ENCODE data around the gene PSMG3. TPM values are rescaled to one million over a fixed set of nuclear protein-coding genes. Genes with fewer than 3 reads are reported as not detected.
"Not testable (repeated sequence)": the region's sequence is repeated elsewhere in the genome, so short reads cannot be mapped to it uniquely, and the experiment has no call there.

The PSMG3 gene
- polyA plus RNA-seq, 1 donor (not counting 4 experiments of a cell fraction or from before 2014, with no cell fraction given): 49.6 TPM

DNA sequence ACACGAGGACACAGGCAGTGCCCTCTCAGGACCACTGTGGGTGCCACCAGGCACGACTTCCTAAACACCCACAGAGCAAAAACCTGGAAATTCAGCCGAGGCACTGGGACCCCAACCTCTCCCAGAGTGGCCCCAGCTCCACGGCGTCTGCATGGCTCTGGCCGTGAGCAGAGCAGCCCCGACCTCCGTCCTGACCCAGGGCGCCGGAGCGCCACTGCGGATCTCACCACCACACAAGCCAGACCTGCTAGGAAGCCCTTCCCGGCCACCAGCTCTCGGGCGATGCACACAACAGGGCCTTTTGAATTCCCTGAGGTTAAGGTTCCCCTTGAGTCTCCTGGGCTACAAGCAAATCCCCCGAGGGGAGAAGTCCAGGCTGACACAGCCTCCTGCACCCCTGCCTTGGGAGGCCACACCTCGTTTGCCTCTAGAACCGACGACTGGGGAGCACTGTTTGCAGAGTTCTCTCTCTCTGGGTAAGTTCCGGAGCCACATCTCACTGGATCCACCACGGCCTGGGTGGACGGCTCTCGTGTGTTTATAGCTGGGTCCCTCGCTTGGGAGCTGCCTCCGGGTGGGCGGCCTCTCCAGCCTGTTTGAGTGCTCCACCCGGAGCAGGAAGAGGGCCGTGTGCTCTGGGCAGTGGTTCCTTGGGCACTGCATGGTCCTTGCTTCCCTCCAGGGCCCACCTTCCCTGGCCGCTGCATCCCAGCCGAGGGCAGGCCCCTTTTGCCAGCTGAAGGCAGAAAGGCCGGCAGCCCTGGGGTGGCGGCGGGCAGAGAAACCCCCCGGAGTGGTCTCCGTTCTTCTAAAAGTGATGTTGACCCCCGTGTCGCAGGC lies 15.5 kb upstream of the PSMG3 start:
- H3K27me3 ChIP-seq (ENCODE audit: control insufficient read depth, extremely low read depth, insufficient read depth, low read length): peaks cover 30% of the 10 kb centered on the region
- H3K4me1 ChIP-seq (ENCODE audit: control insufficient read depth, extremely low read depth, insufficient read depth, low read length): no peaks in the 10 kb centered on the region
- H3K79me2 ChIP-seq (ENCODE audit: control insufficient read depth, insufficient read depth, low read length): no peaks in the 10 kb centered on the region
- H3K36me3 ChIP-seq (ENCODE audit: control insufficient read depth in 2 of 2, extremely low read depth in 1 of 2, insufficient read depth in 2 of 2, low read length in 2 of 2): no peaks in the 10 kb centered on the region
- H4K20me1 ChIP-seq (ENCODE audit: control insufficient read depth, extremely low read depth, insufficient read depth, low read length): peaks cover 2% of the 10 kb centered on the region
- FAIRE-seq (no peak), DNase-seq (ENCODE audit: low read depth, low spot score) (no peak)
- no peak overlapping the region for H3K9ac ChIP-seq (ENCODE audit: control insufficient read depth, extremely low read depth, insufficient read depth, low read length)
- no peak overlapping the region for H3K27ac ChIP-seq (ENCODE audit: control insufficient read depth, insufficient read depth, low read length)
- no peaks in the 10 kb centered on the region for H3K9me1 ChIP-seq (ENCODE audit: control insufficient read depth, extremely low read depth, insufficient read depth, low read length)
- no peak overlapping the region for H3K4me2 ChIP-seq (ENCODE audit: control insufficient read depth, extremely low read depth, insufficient read depth, low read depth, low read length)
- dilution Hi-C loops (cut with MboI; ENCODE audit: extremely low pct_ligation_motif_present, low sequenced_read_pairs): no loop called here
- no peak overlapping the region for H2AFZ ChIP-seq (ENCODE audit: control insufficient read depth, low read length)
- peaks cover 5% of the 10 kb centered on the region for H3K9me3 ChIP-seq (ENCODE audit: control insufficient read depth, low read depth, low read length)
- no peak overlapping the region for H3K4me3 ChIP-seq (ENCODE audit: control insufficient read depth in 2 of 3, extremely low read depth in 1 of 3, insufficient read depth in 2 of 3, low read depth in 1 of 3, low read length in 3 of 3)
- TF ChIP-seq, protein P1, sequence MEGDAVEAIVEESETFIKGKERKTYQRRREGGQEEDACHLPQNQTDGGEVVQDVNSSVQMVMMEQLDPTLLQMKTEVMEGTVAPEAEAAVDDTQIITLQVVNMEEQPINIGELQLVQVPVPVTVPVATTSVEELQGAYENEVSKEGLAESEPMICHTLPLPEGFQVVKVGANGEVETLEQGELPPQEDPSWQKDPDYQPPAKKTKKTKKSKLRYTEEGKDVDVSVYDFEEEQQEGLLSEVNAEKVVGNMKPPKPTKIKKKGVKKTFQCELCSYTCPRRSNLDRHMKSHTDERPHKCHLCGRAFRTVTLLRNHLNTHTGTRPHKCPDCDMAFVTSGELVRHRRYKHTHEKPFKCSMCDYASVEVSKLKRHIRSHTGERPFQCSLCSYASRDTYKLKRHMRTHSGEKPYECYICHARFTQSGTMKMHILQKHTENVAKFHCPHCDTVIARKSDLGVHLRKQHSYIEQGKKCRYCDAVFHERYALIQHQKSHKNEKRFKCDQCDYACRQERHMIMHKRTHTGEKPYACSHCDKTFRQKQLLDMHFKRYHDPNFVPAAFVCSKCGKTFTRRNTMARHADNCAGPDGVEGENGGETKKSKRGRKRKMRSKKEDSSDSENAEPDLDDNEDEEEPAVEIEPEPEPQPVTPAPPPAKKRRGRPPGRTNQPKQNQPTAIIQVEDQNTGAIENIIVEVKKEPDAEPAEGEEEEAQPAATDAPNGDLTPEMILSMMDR (optimal IDR thresholded peaks at IDR 0.05 in 1 of 3, IDR thresholded peaks at IDR 0.05 in 1 of 3, conservative IDR thresholded peaks at IDR 0.05 in 1 of 3; ENCODE audit: extremely low read depth in 1 of 3, insufficient read depth in 2 of 3, low read length in 3 of 3): no peak
- no peak for TF ChIP-seq EZH2 (IDR thresholded peaks at IDR 0.05; ENCODE audit: low read length)

DNA sequence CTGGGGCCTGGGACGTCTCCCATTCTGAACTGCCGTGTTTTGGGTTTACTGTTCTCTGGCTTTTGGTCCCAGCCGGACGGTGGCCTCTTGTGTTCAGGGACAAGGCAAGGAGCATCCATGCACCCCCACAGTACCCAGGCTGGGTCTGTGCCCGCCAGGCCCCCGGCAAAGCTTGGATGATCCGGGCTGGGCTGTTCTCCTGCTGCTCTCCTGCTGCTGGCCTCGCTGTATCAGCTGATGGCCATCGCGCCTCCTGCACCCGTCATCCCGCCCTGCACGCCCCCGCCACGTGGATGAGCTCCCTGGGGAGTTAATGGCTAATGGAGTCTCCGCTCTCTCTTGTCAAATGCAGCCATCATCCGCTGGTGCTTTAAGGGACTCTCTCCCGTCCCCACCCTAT lies 14.9 kb upstream of the PSMG3 start:
- H3K9me3 ChIP-seq (ENCODE audit: control insufficient read depth, low read depth, low read length): peaks cover 5% of the 10 kb centered on the region
- no peak overlapping the region for H3K4me2 ChIP-seq (ENCODE audit: control insufficient read depth, extremely low read depth, insufficient read depth, low read depth, low read length)
- dilution Hi-C loops (cut with MboI; ENCODE audit: extremely low pct_ligation_motif_present, low sequenced_read_pairs): no loop called here
- no peaks in the 10 kb centered on the region for H3K36me3 ChIP-seq (ENCODE audit: control insufficient read depth in 2 of 2, extremely low read depth in 1 of 2, insufficient read depth in 2 of 2, low read length in 2 of 2)
- DNase-seq (ENCODE audit: low read depth, low spot score) (no peak), FAIRE-seq (no peak)
- H3K9ac ChIP-seq (ENCODE audit: control insufficient read depth, extremely low read depth, insufficient read depth, low read length): no peak overlapping the region
- peaks cover 2% of the 10 kb centered on the region for H4K20me1 ChIP-seq (ENCODE audit: control insufficient read depth, extremely low read depth, insufficient read depth, low read length)
- peaks cover 30% of the 10 kb centered on the region for H3K27me3 ChIP-seq (ENCODE audit: control insufficient read depth, extremely low read depth, insufficient read depth, low read length)
- H3K9me1 ChIP-seq (ENCODE audit: control insufficient read depth, extremely low read depth, insufficient read depth, low read length): no peaks in the 10 kb centered on the region
- no peak overlapping the region for H3K4me3 ChIP-seq (ENCODE audit: control insufficient read depth in 2 of 3, extremely low read depth in 1 of 3, insufficient read depth in 2 of 3, low read depth in 1 of 3, low read length in 3 of 3)
- TF ChIP-seq, protein P1 (optimal IDR thresholded peaks at IDR 0.05 in 1 of 3, IDR thresholded peaks at IDR 0.05 in 1 of 3, conservative IDR thresholded peaks at IDR 0.05 in 1 of 3; ENCODE audit: extremely low read depth in 1 of 3, insufficient read depth in 2 of 3, low read length in 3 of 3): no peak
- no peak for TF ChIP-seq EZH2 (IDR thresholded peaks at IDR 0.05; ENCODE audit: low read length)
- no peaks in the 10 kb centered on the region for H3K4me1 ChIP-seq (ENCODE audit: control insufficient read depth, extremely low read depth, insufficient read depth, low read length)
- no peaks in the 10 kb centered on the region for H3K79me2 ChIP-seq (ENCODE audit: control insufficient read depth, insufficient read depth, low read length)
- H3K27ac ChIP-seq (ENCODE audit: control insufficient read depth, insufficient read depth, low read length): no peak overlapping the region
- H2AFZ ChIP-seq (ENCODE audit: control insufficient read depth, low read length): no peak overlapping the region

DNA sequence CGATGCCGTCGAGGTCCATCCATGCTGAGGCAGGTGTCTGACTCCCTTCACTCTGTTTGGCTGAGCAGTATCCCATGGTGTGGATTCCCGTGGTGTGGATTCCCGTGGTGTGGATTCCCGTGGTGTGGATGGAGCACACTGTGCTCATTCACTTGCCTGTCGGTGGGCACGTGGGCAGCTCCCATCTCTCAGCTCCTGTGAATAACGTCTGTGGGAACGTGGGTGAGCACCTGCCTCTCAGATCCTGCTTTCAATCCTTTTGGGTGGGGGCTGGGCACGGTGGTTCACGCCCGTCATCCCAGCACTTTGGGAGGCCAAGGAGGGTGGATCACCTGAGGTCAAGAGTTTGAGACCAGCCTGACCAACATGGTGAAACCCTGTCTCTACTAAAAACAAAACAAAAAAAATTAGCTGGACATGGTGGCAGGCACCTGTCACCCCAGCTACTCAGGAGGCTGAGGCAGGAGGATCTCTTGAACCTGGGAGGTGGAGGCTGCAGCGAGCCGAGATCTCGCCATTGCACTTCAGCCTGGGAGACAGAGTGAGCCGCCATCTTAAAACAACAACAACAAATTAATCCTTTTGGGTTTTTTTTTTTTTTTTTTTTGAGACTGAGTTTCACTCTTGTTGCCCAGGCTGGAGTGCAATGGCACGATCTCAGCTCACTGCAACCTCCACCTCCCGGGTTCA lies 13.6 kb upstream of the PSMG3 start:
- H2AFZ ChIP-seq (ENCODE audit: control insufficient read depth, low read length); H3K4me1 ChIP-seq (ENCODE audit: control insufficient read depth, extremely low read depth, insufficient read depth, low read length); H3K79me2 ChIP-seq (ENCODE audit: control insufficient read depth, insufficient read depth, low read length); H3K9ac ChIP-seq (ENCODE audit: control insufficient read depth, extremely low read depth, insufficient read depth, low read length); dilution Hi-C loops (cut with MboI; ENCODE audit: extremely low pct_ligation_motif_present, low sequenced_read_pairs); H3K9me1 ChIP-seq (ENCODE audit: control insufficient read depth, extremely low read depth, insufficient read depth, low read length); H3K4me2 ChIP-seq (ENCODE audit: control insufficient read depth, extremely low read depth, insufficient read depth, low read depth, low read length); FAIRE-seq; H3K9me3 ChIP-seq (ENCODE audit: control insufficient read depth, low read depth, low read length); H3K27ac ChIP-seq (ENCODE audit: control insufficient read depth, insufficient read depth, low read length); DNase-seq (ENCODE audit: low read depth, low spot score); H3K36me3 ChIP-seq (ENCODE audit: control insufficient read depth in 2 of 2, extremely low read depth in 1 of 2, insufficient read depth in 2 of 2, low read length in 2 of 2); H3K4me3 ChIP-seq (ENCODE audit: control insufficient read depth in 2 of 3, extremely low read depth in 1 of 3, insufficient read depth in 2 of 3, low read depth in 1 of 3, low read length in 3 of 3); H4K20me1 ChIP-seq (ENCODE audit: control insufficient read depth, extremely low read depth, insufficient read depth, low read length): not testable (repeated sequence)
- H3K27me3 ChIP-seq (ENCODE audit: control insufficient read depth, extremely low read depth, insufficient read depth, low read length): peaks cover 25% of the 10 kb centered on the region
